ENCODE results near the gene RNF220.

- TF ChIP-seq CTCF (IDR thresholded peaks at IDR 0.05), result no peak
- no peak for TF ChIP-seq POLR2A (IDR thresholded peaks at IDR 0.05)
These were observed 271.6 kb downstream of the RNF220 start for GRCh38 chr1:44676484-44677200.
